ENCODE results near the gene MYD88.
"Not testable (repeated sequence)": the region's sequence is repeated elsewhere in the genome, so short reads cannot be mapped to it uniquely, and the experiment has no call there.

Gene MYD88

DNA sequence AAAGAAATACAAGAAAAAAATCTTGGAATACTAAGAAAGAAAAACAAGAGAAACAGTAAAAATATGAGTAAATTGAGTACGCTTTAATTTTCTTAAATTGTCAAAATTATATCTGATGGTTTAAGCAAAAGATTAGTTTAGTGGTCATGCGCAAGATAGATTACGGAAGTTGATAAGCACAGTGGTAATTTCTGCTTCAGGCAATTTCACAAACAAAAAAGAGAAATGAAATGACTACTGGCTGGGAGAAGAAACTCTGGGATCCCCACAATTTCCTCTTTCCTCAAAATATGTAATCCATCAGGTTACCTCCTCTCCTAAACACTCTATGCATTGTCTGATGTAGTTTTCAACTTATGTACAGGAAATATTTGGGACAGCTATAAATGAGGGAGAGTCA lies 9.0 kb downstream of the MYD88 start:
- DNase-seq = no peak

DNA sequence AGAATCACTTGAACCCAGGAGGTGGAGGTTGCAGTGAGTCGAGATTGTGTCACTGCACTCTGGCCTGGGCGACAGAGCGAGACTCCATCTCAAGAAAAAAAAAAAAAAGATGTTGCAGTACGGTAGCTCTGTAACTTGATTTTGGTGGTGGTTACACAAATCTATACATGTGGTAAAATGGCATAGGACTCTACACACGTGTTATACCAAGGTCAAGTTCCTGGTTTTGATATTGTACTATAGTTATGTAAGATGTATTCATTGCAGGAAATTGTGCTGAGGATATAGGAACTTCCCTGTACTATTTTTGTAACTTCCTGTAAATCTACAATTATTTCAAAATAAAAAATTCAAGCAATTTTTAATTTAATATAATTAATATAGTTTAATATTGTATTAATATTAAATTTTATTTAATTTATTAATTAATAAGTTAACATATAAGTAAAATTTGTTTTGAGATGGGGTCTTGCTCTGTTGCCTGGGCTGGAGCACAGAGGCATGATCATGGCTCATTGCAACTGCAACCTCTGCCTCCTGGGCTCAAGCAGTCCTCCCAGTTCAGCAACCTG lies 9.9 kb downstream of the MYD88 start:
- no peak for DNase-seq

DNA sequence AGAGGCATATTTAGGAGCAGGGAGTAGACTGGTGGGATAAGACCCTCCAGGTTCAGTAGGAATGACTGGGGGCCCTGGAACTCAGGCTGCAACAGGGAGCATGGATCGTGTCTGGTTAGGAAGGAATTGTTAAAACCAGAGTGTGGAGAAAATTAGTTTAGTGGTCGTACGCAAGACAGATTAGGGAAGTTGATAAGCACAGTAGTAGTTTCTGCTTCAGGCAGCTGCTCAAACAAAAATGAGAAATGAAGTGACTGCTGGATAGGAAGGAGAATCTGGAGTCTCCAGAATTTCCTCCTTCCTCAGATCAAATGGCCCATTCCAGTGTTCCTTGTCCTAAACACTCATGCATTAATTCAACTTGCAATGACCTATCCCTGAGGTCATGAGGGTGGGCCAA lies 11.2 kb downstream of the MYD88 start:
- peak; percentile 60 for DNase-seq

DNA sequence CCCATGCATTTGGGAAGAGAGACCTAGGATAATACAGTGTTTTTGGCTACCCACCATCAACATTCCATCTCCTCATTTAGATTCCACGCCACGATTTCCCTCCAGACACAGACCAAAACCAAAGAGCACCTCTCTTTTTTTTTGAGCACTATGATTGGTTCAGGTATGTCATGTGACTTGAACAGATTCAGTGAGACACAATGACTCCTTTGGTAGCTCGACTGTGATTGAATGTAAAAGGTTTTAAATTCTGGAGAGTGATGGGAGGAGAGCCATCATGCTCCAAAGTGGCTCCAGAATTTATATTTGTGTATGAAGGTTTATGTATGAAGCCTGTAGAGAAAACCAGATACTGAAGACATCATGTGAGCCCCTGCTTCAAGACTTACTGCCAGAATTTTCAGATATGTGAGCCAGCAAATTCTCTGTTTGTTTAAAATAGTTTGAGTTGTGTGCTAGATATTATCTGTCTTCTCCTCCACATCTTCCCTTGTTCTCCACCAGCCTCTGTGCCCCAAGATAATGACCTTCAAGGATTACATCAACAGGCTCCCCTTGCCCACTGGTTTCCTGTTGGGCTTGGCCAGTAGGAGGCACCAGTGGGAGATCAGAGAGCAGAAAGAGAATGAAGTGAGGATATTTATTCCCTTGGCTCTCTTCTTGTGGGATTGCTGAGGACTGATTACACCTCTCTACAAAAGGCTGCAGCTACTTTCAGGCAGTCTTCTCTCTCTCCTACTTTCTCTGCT lies 12.5 kb downstream of the MYD88 start:
- DNase-seq = no peak

DNA sequence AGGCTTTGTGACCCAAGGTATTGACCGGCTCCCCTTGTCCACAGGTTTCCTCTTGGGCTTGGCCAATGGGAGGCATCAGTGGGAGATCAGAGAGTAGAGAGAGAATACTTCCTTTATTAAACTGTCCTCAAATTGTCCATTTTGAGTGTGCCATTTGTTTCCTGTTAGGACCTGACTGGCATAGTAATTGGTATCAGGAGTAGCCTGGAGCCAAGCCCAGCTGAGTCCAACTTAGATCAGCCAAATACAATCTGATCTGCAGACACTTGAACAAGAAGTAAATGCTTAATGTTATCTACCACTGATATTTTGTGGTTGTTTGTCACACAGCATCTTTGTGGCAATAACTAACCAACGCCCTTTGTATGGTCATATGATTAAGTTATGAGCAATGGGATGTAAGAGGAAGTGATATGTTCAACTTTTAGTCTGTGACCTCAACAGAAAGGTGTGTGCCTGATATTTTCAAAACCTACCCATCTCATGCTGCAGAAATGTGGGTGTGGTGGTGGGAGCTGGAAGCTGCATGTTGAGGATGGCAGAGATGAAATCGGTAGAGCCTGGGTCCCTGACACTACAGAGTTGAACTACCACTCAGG lies 13.3 kb downstream of the MYD88 start:
- no peak for DNase-seq

DNA sequence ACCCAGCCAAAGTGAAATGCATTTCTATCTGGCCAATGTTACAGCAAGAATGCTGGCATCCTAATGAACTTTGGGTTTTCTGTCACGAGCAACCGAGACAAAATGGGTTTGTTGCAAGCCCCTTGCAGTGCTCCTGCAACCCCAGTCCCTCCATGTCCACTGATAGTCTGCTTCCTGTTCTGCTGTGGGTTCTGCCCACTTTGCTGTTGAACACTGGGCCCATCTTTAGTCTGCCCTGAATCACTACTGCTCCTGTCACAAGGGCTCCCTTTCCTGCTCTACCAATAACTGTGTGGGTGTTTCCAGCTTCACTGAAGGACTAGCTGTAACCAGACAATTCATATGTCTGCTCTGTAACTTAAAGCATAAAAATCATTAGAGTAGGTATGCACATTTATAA lies 14.1 kb downstream of the MYD88 start:
- no peak for DNase-seq

DNA sequence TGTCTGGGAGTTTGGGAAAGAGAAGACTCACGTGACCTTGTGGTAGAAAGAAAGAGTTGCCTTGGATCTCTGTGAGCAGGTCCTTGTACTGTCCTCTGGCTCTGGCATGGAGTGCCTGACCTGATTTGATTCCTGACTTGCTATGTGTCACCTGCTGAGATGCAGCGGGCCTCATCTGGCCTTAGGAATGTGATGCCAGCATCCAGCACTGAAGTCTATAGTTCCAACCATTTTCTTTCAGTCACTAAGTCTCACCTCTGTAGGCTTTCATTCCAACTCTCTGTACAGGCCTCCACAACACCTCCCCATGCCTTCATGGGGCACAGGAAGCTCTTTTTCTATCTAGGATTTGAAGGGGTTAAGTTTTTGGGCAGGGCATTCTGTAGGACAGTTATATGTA lies 14.8 kb downstream of the MYD88 start:
- DNase-seq = no peak

DNA sequence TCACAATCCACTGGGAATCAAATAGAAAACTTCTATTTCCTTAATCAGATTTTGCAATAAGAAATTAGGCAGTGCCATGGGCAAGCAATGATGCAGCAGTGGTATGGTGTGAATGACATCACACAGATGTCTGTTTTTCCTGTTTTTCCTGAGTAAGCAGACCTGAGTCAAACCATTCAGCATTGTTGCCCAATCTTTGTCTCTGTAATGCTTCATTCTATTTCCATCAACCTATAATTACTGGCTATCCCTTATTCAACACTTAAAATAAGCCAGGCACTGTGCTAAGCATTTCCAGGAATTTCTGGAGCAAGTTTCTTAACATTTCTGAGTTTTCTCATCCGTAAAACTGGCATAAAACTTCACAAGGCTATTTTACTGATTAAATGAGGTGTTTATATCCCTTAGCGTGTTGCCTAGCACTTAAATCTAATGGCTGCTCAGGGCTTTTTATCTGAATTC lies 15.6 kb downstream of the MYD88 start:
- no peak for DNase-seq

DNA sequence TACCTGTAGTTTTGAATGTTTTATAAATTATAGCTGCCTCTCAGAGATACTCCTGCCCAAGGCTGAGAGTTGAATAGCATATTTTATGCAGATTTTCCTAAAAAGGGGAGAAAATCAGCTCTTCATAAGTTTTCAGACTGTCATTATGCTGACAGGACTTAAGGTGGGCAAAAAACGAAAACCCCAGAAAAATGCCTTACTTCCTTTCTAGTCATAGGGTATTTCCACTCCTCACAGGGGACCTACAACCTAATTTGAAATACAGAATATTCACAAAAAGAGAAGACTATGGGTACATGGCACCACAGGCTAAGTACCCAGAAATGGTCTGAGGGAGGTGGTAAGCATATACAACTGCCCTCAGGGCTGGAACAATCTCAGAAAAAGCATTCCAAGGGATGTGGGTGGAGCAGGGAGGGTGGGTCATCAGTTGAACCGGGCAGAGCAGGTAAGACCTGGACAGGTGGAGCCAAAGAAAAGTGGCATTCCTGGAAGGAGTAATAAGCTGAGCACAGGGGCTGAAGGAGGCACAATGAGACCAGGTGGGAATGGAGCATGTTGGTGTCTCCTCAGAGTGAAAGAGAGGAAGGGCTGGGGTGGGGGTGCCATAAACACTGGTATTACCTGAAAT lies 16.3 kb downstream of the MYD88 start:
- no peak for DNase-seq

DNA sequence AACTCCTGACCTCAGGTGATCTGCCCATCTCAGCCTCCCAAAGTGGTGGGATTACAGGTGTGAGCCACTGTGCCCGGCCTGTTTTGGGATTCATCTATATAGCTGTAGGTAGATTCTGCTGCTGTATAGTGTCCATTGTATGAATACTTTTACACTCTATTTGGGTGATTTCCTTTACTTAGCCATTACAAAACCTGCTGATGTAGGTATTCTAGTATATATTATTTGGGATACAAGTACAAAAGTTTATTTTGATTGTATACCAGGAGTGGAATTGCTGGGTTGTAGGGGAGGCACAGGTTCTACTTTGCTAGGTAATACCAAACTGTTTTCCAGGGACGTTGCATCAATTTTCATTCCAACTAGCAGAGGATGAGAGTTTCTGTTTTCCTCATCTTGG lies 17.4 kb downstream of the MYD88 start:
- no peak for DNase-seq

DNA sequence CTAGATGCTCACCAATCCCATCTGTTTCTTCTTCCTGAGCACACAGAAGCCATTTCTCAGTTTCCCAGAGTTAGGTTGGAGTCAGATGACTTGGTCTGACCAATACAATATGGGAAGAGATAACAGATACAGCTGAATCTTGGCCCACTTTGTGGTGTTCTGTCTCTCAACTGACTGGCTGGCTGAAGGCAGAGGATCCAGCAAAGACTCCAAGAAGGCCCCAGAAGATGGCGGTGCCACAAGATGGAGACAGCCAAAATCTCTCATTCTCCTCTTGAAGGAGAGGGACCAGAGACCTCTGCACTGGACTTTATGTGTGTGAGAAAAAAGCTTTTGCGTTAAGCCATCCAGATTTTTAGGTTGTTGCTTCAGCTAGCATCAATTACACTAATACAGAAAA lies 18.7 kb downstream of the MYD88 start:
- DNase-seq = no peak

DNA sequence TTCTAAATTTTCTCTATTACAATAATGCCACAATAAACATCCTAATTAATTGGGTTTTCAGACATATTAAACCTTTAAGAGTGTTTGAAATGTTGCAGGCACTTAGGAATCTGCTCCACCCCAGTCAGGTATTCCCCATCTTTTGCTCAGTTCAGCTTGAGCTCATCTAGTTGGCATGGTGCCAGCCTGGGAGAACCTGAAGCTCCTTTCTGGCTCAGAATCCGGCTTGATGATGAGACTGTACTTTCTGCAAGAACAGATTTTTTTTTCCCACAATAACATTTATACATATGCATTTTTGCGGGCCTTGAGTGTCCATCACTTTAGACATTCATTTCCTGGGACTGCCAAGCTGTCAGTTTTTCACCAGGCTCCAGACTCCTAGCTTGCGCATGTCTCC lies 19.1 kb downstream of the MYD88 start:
- no peak for DNase-seq

DNA sequence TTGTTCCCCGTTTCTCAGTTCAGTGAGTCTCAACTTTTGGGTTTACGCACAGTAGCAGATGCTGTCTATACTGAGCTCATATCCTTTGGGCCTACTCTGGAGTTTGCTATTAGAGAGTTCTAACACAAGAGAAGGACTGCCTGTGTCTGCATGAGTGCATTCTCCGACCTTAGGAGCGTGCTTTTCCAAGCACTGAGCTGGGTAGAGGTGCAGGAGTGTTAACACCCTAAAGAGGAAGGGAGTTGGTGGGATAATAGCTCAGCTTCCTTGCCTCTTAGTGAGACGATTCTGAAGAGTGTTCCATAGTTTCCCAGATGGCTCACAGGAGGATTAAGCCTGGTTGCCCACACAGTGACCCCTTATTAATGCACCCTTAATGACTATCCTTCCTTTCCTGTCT lies 20.0 kb downstream of the MYD88 start:
- no peak for DNase-seq

DNA sequence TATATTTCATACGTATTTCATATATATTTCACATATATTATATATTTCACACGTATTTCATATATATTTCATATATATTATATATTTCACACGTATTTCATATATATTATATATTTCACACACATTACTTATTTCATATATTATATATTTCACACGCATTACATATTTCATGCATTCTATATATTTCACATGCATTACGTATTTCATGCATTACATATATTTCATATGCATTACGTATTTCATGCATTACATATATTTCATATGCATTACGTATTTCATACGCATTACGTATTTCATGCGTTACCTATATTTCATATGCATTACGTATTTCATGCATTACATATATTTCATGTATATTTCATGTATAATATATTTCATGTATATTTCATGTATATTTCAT lies 22.2 kb downstream of the MYD88 start:
- DNase-seq = not testable (repeated sequence)

DNA sequence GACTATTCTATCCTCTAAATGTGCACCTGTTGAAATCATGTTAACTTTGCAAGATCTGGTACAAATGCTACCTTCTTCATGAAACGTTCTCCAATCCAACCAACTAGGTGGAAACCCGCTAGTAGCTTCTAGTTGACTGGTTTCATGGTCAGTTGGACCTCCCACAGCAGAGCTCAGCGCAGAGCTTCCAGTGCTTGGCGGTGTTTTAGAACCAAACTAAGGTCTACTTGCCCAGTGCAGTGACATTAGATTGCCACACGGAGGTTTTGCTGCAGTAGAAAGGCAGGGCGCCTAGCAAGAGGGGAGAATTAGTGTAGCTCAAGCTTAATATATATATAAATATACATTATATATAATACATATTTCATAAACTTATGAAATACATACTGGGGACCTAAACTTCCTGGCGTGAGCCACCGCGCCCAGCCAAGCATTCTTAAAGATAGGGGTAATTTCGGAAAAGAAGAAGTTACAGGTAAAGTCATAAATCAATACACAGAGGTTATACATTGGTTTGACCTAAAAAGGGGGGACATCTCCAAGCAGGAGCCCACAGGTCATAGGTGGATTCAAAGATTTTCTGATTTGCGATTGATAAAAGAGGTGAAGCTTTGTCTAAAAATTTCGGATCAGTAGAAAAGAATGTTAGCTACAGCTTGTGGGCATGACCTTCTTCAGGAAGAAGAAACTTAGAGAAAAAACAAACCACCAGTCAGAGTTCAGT lies 24.8 kb downstream of the MYD88 start:
- no peak for DNase-seq

DNA sequence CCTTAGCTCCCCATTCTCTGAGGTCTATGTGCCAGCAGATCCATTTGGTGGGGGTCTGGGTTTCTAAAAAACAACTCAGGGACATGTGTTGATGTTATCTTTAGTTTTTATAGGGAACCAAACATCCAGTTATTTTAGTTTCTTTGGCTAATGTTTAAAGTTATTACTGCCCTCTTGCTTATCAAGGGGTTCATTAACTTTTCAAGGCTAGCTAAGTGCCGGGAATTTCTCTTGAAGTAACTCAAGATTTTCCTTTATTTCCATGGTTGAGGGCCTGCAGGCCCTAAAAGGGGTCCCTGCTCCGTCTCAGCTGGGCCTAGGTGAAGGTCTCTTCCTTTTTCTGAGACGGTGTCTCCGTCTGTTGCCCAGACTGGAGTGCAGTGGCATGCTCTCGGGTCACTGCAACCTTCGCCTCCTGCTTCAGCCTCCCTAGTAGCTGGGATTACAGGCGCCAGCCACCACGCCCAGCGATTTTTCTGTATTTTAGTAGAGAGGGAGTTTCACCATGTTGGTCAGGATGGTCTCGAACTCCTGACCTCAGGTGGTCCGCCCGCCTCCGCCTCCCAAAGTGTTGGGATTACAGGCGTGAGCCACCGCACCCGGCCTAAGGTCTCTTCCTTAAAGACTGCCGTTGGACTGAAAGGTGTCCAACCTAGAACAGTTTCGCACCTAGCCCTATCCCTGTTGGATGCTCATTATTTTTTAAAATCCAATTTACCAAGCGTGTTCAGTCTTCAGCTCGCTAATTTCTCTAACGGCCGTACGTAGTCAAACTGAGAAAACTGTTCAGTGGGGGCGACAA lies 25.6 kb downstream of the MYD88 start:
- DNase-seq = no peak

DNA sequence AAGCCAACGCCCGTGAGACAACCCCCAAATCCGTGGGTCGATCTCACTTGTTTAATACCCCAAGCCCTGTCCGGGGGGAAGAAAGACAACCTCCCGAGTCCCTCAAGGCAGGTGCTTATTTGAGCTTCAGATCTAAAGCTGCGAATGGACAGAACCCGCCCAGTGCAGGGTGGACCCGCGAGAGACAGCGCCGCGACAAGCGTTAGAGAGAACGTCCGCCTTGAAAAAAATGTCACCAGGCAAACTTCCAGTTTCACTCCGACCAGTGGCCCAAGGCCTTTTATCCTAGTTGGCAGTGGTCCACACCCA lies 26.1 kb downstream of the MYD88 start:
- no peak for DNase-seq

DNA sequence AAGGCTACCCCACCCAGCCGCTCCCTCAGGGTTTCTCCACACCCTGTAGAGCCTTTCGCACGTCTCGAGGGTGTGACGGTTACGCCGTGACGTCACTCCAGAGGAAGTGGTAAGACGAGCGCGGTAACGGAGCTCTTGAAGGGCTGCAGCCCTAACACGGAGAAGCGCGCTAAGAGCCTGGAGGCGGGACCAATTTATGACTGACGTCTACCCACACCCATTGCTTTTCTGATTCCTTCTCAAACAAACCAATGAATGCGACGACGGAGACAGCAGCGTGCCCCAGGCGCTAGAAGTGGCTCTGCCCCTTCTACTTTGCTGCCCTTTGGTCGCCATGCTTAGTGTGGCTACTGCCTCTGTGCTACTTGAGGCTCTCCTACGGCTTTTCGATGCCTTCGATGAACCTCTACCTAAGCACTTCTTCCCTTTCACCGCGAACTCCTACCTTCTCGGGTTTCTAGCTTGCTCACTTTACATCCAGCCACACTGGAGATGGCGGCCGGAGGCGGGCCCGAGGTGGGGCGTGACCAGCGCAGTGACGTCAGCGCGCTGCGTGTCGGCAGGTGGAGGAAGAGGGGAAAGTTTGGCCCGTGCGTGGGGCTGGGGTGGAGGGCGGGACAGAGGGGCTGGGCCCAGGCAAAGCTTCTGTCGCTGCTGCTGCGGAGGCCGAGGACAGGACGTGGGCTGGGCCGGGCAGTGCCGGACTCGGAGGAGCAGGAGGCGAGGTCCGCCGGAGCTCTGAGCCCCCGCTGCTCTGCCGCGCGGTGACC lies 26.7 kb downstream of the MYD88 start, which contains the start of gene OXSR1:
OXSR1 (plus strand) TSS at position 586 of the 770 bp plus-strand sequence. CDS start 340 bp downstream, outside the sequence.
- DNase-seq = peak; percentile 99

DNA sequence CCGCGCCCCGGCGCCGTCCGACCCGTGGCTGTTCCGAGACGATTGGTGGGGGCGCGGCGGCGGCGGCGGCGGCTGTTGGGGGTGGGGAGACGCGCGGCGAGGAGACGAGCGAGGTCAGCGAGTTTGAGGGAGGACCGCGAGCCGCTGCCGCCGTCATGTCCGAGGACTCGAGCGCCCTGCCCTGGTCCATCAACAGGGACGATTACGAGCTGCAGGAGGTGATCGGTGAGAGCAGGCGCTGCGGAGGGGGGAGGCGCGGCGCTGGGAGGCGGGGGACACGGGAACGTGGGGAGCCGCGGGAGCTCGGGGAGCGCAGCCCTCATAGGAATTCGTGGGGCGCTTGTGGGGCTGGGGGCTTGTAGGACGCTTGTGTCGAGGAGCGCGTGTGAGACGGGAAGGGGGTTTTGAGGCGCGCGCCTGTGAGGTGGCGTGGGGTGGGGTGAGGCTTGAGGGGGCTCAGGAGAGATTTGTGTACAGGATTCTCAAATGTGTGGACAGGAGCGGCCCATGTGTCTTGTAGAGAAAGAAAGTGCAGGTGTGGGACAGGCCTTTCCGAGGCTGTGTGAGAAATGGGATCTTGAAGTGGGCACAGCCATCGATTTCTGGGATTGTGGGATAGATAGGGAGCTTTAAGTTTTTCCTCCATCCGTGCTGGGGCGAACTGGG lies 27.4 kb downstream of the MYD88 start:
- no peak for DNase-seq

DNA sequence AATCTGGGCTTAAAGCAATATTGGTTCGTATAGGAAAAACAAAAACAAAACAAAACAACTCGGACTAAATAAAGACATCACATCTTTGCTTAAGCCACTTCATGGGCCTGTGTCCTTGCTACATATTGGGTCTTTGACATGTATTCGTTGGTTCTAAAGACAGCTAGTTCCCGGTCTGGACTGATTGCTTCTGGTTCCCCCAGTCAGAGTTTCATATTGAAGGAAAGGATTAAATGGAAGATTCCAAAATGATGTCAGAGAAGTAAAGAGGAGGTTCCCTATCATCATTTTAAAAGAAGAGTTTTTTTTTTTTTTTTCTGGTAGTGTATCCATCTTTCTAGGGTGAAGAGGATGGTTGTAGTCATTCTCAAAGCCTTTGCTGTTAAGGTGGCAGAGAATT lies 29.1 kb downstream of the MYD88 start:
- DNase-seq = no peak
